Type B pancreatic cell (in vitro differentiated cells): Measurements from ENCODE around the gene IL1A. TPM values are rescaled to one million over a fixed set of nuclear protein-coding genes. Genes with fewer than 3 reads are reported as not detected.

Experiments
- DNase-seq: peaks from one replicate; pipeline ENCODE4 v3.0.0; 2021; ENCODE audit warnings: mixed read lengths; ENCODE audit not compliant: unreplicated experiment; ENCODE audit errors: extremely low spot score
- H3K27ac Mint-ChIP-seq: 2 replicates; pipeline ENCODE4 v1.8.0; 2021; ENCODE audit warnings: mild to moderate bottlenecking, mixed read lengths
- H3K27me3 Mint-ChIP-seq: 2 replicates; pipeline ENCODE4 v1.8.0; 2021; ENCODE audit warnings: mixed read lengths
- H3K36me3 Mint-ChIP-seq: 2 replicates; pipeline ENCODE4 v1.8.0; 2021; ENCODE audit warnings: mixed read lengths
- H3K4me1 Mint-ChIP-seq: one replicate; pipeline ENCODE4 v1.8.0; 2021; ENCODE audit warnings: mixed read lengths; ENCODE audit not compliant: unreplicated experiment
- H3K4me3 Mint-ChIP-seq: 2 replicates; pipeline ENCODE4 v1.8.0; 2021; ENCODE audit warnings: mild to moderate bottlenecking, mixed read lengths
- H3K9me3 Mint-ChIP-seq: 2 replicates; pipeline ENCODE4 v1.8.0; 2021; ENCODE audit warnings: mixed read lengths
- CTCF ChIP-seq: fragments of 200-600 bp; sonication (generic); conservative IDR thresholded peaks from 2 replicates; pipeline ENCODE4 v1.5.0; 2021; ENCODE audit warnings: antibody characterized with exemption, mild to moderate bottlenecking
- total RNA-seq: library from RNA; stranded (reverse); gene quantifications from 2 replicates; pipeline ENCODE4 v1.2.1, GENCODE V29; 2021; ENCODE audit warnings: low replicate concordance

The IL1A gene
- total RNA-seq, 1 donor from 2014 or later, result 0.60 TPM

- no peak for DNase-seq
- no peak for TF ChIP-seq CTCF
- Mint-ChIP-seq H3K9me3 (no peaks in the 10 kb centered on the region), H3K4me3 (no peak overlapping the region), H3K27ac (no peak overlapping the region), H3K27me3 (no peaks in the 10 kb centered on the region), H3K4me1 (peaks cover 15% of the 10 kb centered on the region), H3K36me3 (no peaks in the 10 kb centered on the region)
Measured at GRCh38 chr2:112777036-112777435, 7.3 kb downstream of the IL1A start.

- Mint-ChIP-seq H3K27ac (no peak overlapping the region), H3K27me3 (no peaks in the 10 kb centered on the region), H3K36me3 (no peaks in the 10 kb centered on the region), H3K4me3 (no peak overlapping the region), H3K9me3 (no peaks in the 10 kb centered on the region), H3K4me1 (peaks cover 15% of the 10 kb centered on the region)
- TF ChIP-seq CTCF, result no peak
- DNase-seq, result no peak
Measured at GRCh38 chr2:112776113-112776512, 8.2 kb downstream of the IL1A start.

- H3K4me1 Mint-ChIP-seq, result peaks cover 15% of the 10 kb centered on the region
- H3K36me3 Mint-ChIP-seq, result no peaks in the 10 kb centered on the region
- no peaks in the 10 kb centered on the region for H3K27me3 Mint-ChIP-seq
- H3K4me3 Mint-ChIP-seq, result no peak overlapping the region
- no peak overlapping the region for H3K27ac Mint-ChIP-seq
- H3K9me3 Mint-ChIP-seq, result no peaks in the 10 kb centered on the region
- DNase-seq, result no peak
- no peak for TF ChIP-seq CTCF
Measured at GRCh38 chr2:112774536-112775285, 9.6 kb downstream of the IL1A start.

- no peak for TF ChIP-seq CTCF
- Mint-ChIP-seq H3K4me3 (no peak overlapping the region), H3K27me3 (no peaks in the 10 kb centered on the region), H3K9me3 (no peaks in the 10 kb centered on the region), H3K4me1 (peaks cover 15% of the 10 kb centered on the region), H3K36me3 (no peaks in the 10 kb centered on the region), H3K27ac (no peak overlapping the region)
- DNase-seq, result no peak
Measured at GRCh38 chr2:112773556-112773955, 10.7 kb downstream of the IL1A start.

GRCh38 chr2:112772911-112773475, 11.3 kb downstream of the IL1A start:
- no peak for TF ChIP-seq CTCF
- Mint-ChIP-seq H3K9me3 (no peaks in the 10 kb centered on the region), H3K4me1 (peaks cover 15% of the 10 kb centered on the region), H3K4me3 (no peak overlapping the region), H3K36me3 (no peaks in the 10 kb centered on the region), H3K27ac (no peak overlapping the region), H3K27me3 (no peaks in the 10 kb centered on the region)
- DNase-seq, result no peak
